Gastrocnemius medialis (tissue), 4 donors: ENCODE measurements around the gene MYOM3.
"Not testable (repeated sequence)": the region's sequence is repeated elsewhere in the genome, so short reads cannot be mapped to it uniquely, and the experiment has no call there.

Experiments
- POLR2A ChIP-seq, 2 donors: fragments of 450-650 bp; IDR thresholded peaks; one replicate each; pipeline ENCODE4 v1.6.1; 2017; ENCODE audit warnings: antibody characterized with exemption in 2 of 2, mild to moderate bottlenecking in 2 of 2, moderate library complexity in 2 of 2
- TF ChIP-seq, protein P1 (sequence below), 5 experiments: fragments of 450-650 bp in 3 of 5; fragments of 200-600 bp in 2 of 5; sonication (generic) in 2 of 5; IDR thresholded peaks in 4 of 5; conservative IDR thresholded peaks in 1 of 5; 1 replicate in 4 of 5; 2 replicates in 1 of 5; pipeline ENCODE4 v1.5.1; 2016 to 2019; ENCODE audit warnings: antibody characterized with exemption in 5 of 5, mild to moderate bottlenecking in 3 of 5, moderate library complexity in 3 of 5

DNA sequence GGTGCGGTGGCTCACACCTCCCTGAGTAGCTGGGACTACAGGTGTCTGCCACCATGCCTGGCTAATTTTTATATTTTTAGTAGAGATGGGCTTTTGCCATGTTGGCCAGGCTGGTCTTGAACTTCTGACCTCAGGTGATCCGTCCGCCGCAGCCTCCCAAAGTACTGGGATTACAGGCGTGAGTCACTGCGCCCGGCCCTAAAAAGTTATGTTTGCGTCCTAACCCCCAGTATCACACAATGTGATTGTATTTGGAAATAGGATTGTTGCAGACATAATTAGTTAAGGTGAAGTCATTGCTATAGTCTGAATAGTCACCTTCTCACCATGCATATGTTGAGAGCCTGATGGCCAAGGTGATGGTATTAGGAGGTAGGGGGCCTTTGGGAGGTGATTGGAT is 99.1 kb downstream of the MYOM3 start:
- TF ChIP-seq, protein P1, sequence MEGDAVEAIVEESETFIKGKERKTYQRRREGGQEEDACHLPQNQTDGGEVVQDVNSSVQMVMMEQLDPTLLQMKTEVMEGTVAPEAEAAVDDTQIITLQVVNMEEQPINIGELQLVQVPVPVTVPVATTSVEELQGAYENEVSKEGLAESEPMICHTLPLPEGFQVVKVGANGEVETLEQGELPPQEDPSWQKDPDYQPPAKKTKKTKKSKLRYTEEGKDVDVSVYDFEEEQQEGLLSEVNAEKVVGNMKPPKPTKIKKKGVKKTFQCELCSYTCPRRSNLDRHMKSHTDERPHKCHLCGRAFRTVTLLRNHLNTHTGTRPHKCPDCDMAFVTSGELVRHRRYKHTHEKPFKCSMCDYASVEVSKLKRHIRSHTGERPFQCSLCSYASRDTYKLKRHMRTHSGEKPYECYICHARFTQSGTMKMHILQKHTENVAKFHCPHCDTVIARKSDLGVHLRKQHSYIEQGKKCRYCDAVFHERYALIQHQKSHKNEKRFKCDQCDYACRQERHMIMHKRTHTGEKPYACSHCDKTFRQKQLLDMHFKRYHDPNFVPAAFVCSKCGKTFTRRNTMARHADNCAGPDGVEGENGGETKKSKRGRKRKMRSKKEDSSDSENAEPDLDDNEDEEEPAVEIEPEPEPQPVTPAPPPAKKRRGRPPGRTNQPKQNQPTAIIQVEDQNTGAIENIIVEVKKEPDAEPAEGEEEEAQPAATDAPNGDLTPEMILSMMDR (IDR thresholded peaks at IDR 0.05 in 4 of 5, conservative IDR thresholded peaks at IDR 0.05 in 1 of 5): not testable (repeated sequence)
- TF ChIP-seq POLR2A (IDR thresholded peaks at IDR 0.05): not testable (repeated sequence)
